Stomach smooth muscle (tissue), 2 donors: Measurements from ENCODE around the gene EDN2.

ENCODE experiments used
- H3K27ac ChIP-seq: one replicate; pipeline ENCODE4 v1.7.0; 2013; ENCODE audit warnings: mild to moderate bottlenecking, low read length, inconsistent platforms
- H3K27me3 ChIP-seq, 2 donors: one replicate each; pipeline ENCODE4 v1.7.0; 2013; ENCODE audit warnings: low read length in 2 of 2; ENCODE audit not compliant: insufficient read depth in 2 of 2, control insufficient read depth in 1 of 2
- H3K36me3 ChIP-seq, 2 donors: one replicate each; pipeline ENCODE4 v1.7.0; 2013; ENCODE audit warnings: low read length in 2 of 2; ENCODE audit not compliant: control insufficient read depth in 2 of 2, insufficient read depth in 2 of 2
- H3K4me1 ChIP-seq: one replicate; pipeline ENCODE4 v1.7.0; 2013; ENCODE audit warnings: low read length; ENCODE audit not compliant: control insufficient read depth, insufficient read depth
- H3K4me3 ChIP-seq, 2 donors: one replicate each; pipeline ENCODE4 v1.7.0; 2013; ENCODE audit warnings: low read length in 2 of 2
- H3K9ac ChIP-seq, 2 donors: one replicate each; pipeline ENCODE4 v1.7.0; 2013; ENCODE audit warnings: low read length in 2 of 2, mild to moderate bottlenecking in 1 of 2
- H3K9me3 ChIP-seq, 2 donors: one replicate each; pipeline ENCODE4 v1.7.0; 2013; ENCODE audit warnings: low read length in 2 of 2; ENCODE audit not compliant: control insufficient read depth in 2 of 2
- donor health status: healthy.
- donor health status: Pancreatic carcinoma.

The EDN2 gene

GRCh38 chr1:41461790-41462679 is 22.4 kb downstream of the EDN2 start:
- H3K27me3 ChIP-seq = no peaks in the 10 kb centered on the region
- H3K36me3 ChIP-seq = no peaks in the 10 kb centered on the region
- no peak overlapping the region for H3K27ac ChIP-seq
- no peak overlapping the region for H3K9ac ChIP-seq
- no peak overlapping the region for H3K4me3 ChIP-seq
- H3K9me3 ChIP-seq = no peaks in the 10 kb centered on the region
- H3K4me1 ChIP-seq = peaks cover 13% of the 10 kb centered on the region

- no peak overlapping the region for H3K27ac ChIP-seq
- H3K36me3 ChIP-seq = no peaks in the 10 kb centered on the region
- H3K9ac ChIP-seq = no peak overlapping the region
- H3K4me3 ChIP-seq = no peak overlapping the region
- no peaks in the 10 kb centered on the region for H3K27me3 ChIP-seq
- peaks cover 35% of the 10 kb centered on the region for H3K4me1 ChIP-seq
- H3K9me3 ChIP-seq = no peaks in the 10 kb centered on the region
These were observed 27.5 kb downstream of the EDN2 start for GRCh38 chr1:41456847-41457540.

GRCh38 chr1:41455479-41456332 is 28.8 kb downstream of the EDN2 start:
- Histone ChIP-seq H3K27ac (peak overlapping the region; percentile 53), H3K4me1 (peaks cover 30% of the 10 kb centered on the region), H3K27me3 (no peaks in the 10 kb centered on the region), H3K36me3 (no peaks in the 10 kb centered on the region), H3K4me3 (no peak overlapping the region), H3K9ac (no peak overlapping the region), H3K9me3 (no peaks in the 10 kb centered on the region)

- H3K36me3 ChIP-seq = no peaks in the 10 kb centered on the region
- H3K27ac ChIP-seq = no peak overlapping the region
- no peak overlapping the region for H3K9ac ChIP-seq
- H3K4me3 ChIP-seq = no peak overlapping the region
- H3K4me1 ChIP-seq = peaks cover 35% of the 10 kb centered on the region
- no peaks in the 10 kb centered on the region for H3K9me3 ChIP-seq
- no peaks in the 10 kb centered on the region for H3K27me3 ChIP-seq
These were observed 30.1 kb downstream of the EDN2 start for GRCh38 chr1:41454406-41454805.

- Histone ChIP-seq H3K4me1 (peaks cover 36% of the 10 kb centered on the region), H3K9me3 (no peaks in the 10 kb centered on the region)
These were observed 31.7 kb downstream of the EDN2 start for GRCh38 chr1:41452704-41453290.

GRCh38 chr1:41450747-41451285 is 33.7 kb downstream of the EDN2 start:
- H3K9me3 ChIP-seq = no peaks in the 10 kb centered on the region
- H3K36me3 ChIP-seq = no peaks in the 10 kb centered on the region
- H3K4me3 ChIP-seq = no peak overlapping the region
- H3K9ac ChIP-seq = no peak overlapping the region
- H3K27ac ChIP-seq = no peak overlapping the region
- no peaks in the 10 kb centered on the region for H3K27me3 ChIP-seq
- H3K4me1 ChIP-seq = peaks cover 19% of the 10 kb centered on the region

More at GRCh38 chr1:41452704-41453290, 31.7 kb downstream of the EDN2 start:
- no peaks in the 10 kb centered on the region for H3K36me3 ChIP-seq
- H3K9ac ChIP-seq = no peak overlapping the region
- no peak overlapping the region for H3K4me3 ChIP-seq
- H3K27ac ChIP-seq = no peak overlapping the region
- H3K27me3 ChIP-seq = no peaks in the 10 kb centered on the region

GRCh38 chr1:41449326-41449921 is 35.1 kb downstream of the EDN2 start:
- H3K9ac ChIP-seq = no peak overlapping the region
- no peaks in the 10 kb centered on the region for H3K27me3 ChIP-seq
- H3K27ac ChIP-seq = no peak overlapping the region
- peaks cover 4 to 8% of the 10 kb centered on the region in 2 donors for H3K9me3 ChIP-seq
- H3K4me1 ChIP-seq = peaks cover 10% of the 10 kb centered on the region
- no peak overlapping the region for H3K4me3 ChIP-seq
- no peaks in the 10 kb centered on the region for H3K36me3 ChIP-seq

GRCh38 chr1:41448821-41449220 is 35.7 kb downstream of the EDN2 start:
- Histone ChIP-seq H3K9me3 (peaks cover 4 to 12% of the 10 kb centered on the region in 2 donors), H3K4me1 (peaks cover 6% of the 10 kb centered on the region), H3K9ac (no peak overlapping the region), H3K27ac (no peak overlapping the region), H3K27me3 (no peaks in the 10 kb centered on the region), H3K36me3 (no peaks in the 10 kb centered on the region), H3K4me3 (no peak overlapping the region)

- no peaks in the 10 kb centered on the region for H3K36me3 ChIP-seq
- no peak overlapping the region for H3K9ac ChIP-seq
- H3K27ac ChIP-seq = no peak overlapping the region
These were observed 36.3 kb downstream of the EDN2 start for GRCh38 chr1:41447995-41448770.

More at GRCh38 chr1:41447995-41448770, 36.3 kb downstream of the EDN2 start:
- peaks cover 6% of the 10 kb centered on the region for H3K4me1 ChIP-seq
- no peak overlapping the region for H3K4me3 ChIP-seq
- H3K9me3 ChIP-seq = peaks cover 4 to 12% of the 10 kb centered on the region in 2 donors
- no peaks in the 10 kb centered on the region for H3K27me3 ChIP-seq
